Retinal pigment epithelial cell (primary cell): Measurements from ENCODE around the gene XRCC4.
"Not testable (repeated sequence)": the region's sequence is repeated elsewhere in the genome, so short reads cannot be mapped to it uniquely, and the experiment has no call there.

Experiments
- DNase-seq: peaks from one replicate; pipeline ENCODE4 v3.0.0-alpha.2; 2010; ENCODE audit warnings: low read depth
- H3K4me3 ChIP-seq: 2 replicates; pipeline ENCODE4 v1.5.1; 2011; ENCODE audit warnings: mild to moderate bottlenecking, low read length, control low read depth, moderate library complexity
- CTCF ChIP-seq: conservative IDR thresholded peaks from 2 replicates; pipeline ENCODE4 v1.5.1; 2011; ENCODE audit warnings: low read depth, low read length, control low read depth, inconsistent platforms

Gene XRCC4

GRCh38 chr5:83050723-83051340, 26.5 kb upstream of the XRCC4 start:
- DNase-seq: no peak
- TF ChIP-seq CTCF: no peak
- no peak overlapping the region for H3K4me3 ChIP-seq

GRCh38 chr5:83055166-83055565, 22.2 kb upstream of the XRCC4 start:
- no peak for TF ChIP-seq CTCF
- no peak for DNase-seq
- no peak overlapping the region for H3K4me3 ChIP-seq

GRCh38 chr5:83058726-83059125, 18.6 kb upstream of the XRCC4 start:
- TF ChIP-seq CTCF: no peak
- no peak for DNase-seq
- no peak overlapping the region for H3K4me3 ChIP-seq

- no peak overlapping the region for H3K4me3 ChIP-seq
- DNase-seq: no peak
- TF ChIP-seq CTCF: no peak
Measured at GRCh38 chr5:83059341-83059740, 18.0 kb upstream of the XRCC4 start.

GRCh38 chr5:83066548-83067110, 10.7 kb upstream of the XRCC4 start:
- TF ChIP-seq CTCF: no peak
- no peak overlapping the region for H3K4me3 ChIP-seq
- DNase-seq: no peak

GRCh38 chr5:83067377-83067776, 10.0 kb upstream of the XRCC4 start:
- not testable (repeated sequence) for H3K4me3 ChIP-seq, DNase-seq

- no peak overlapping the region for H3K4me3 ChIP-seq
- TF ChIP-seq CTCF: no peak
- no peak for DNase-seq
Measured at GRCh38 chr5:83069096-83069799, 8.1 kb upstream of the XRCC4 start.
